Left ventricle myocardium inferior (tissue), 1 donor: Measurements from ENCODE around the gene RRAS. TPM values are rescaled to one million over a fixed set of nuclear protein-coding genes. Genes with fewer than 3 reads are reported as not detected.

ENCODE experiments used
- DNase-seq: peaks from one replicate; pipeline ENCODE4 v3.0.0-alpha.2; 2020
- H3K27ac ChIP-seq: fragments of 200-600 bp; replicated peaks from 2 replicates; pipeline ENCODE4 v1.8.0; 2021
- H3K27me3 ChIP-seq: fragments of 200-600 bp; 2 replicates; pipeline ENCODE4 v1.8.0; 2021; ENCODE audit warnings: low read depth
- H3K36me3 ChIP-seq: fragments of 200-600 bp; 2 replicates; pipeline ENCODE4 v1.8.0; 2021
- H3K4me1 ChIP-seq: fragments of 200-600 bp; 2 replicates; pipeline ENCODE4 v1.8.0; 2021
- H3K4me3 ChIP-seq: fragments of 200-600 bp; 2 replicates; pipeline ENCODE4 v1.8.0; 2021; ENCODE audit warnings: mild to moderate bottlenecking, moderate library complexity
- H3K9me3 ChIP-seq: fragments of 200-600 bp; replicated peaks from 2 replicates; pipeline ENCODE4 v1.8.0; 2021
- CTCF ChIP-seq: fragments of 200-600 bp; IDR thresholded peaks from 2 replicates; pipeline ENCODE4 v1.8.0; 2021; ENCODE audit warnings: antibody characterized with exemption, mild to moderate bottlenecking, borderline replicate concordance
- intact Hi-C: fragments of 100-400 bp; cut with micrococcal nuclease; formaldehyde crosslinking; loops from one replicate; pipeline ENCODE4 v1.11.0; 2022
- total RNA-seq: library from RNA; stranded (reverse); fragmentation: NEBNext Ultra II Directional; extraction: Animal tissue kit (Norgen Biotek cat#: 25700); gene quantifications from one replicate; pipeline ENCODE4 v1.2.1, GENCODE V29; 2021
- donor health status: DM: no; HTN: yes; CAD: no; lungs with severe emphysema.

Gene RRAS
- total RNA-seq, 1 donor from 2014 or later: 116 TPM

GRCh38 chr19:49601482-49602038 lies 38.4 kb downstream of the RRAS start:
- Histone ChIP-seq H3K27me3 (no peaks in the 10 kb centered on the region), H3K9me3 (no peaks in the 10 kb centered on the region), H3K36me3 (peaks cover 91% of the 10 kb centered on the region), H3K27ac (no peak overlapping the region), H3K4me3 (no peak overlapping the region), H3K4me1 (peaks cover 9% of the 10 kb centered on the region)
- TF ChIP-seq CTCF: no peak
- DNase-seq: no peak
- intact Hi-C loops: no loop called here

GRCh38 chr19:49599378-49600295 lies 40.3 kb downstream of the RRAS start:
- TF ChIP-seq CTCF: no peak
- no peak for DNase-seq
- H3K4me3 ChIP-seq: no peak overlapping the region
- peaks cover 98% of the 10 kb centered on the region for H3K36me3 ChIP-seq
- H3K4me1 ChIP-seq: peaks cover under 1% of the 10 kb centered on the region
- H3K27me3 ChIP-seq: no peaks in the 10 kb centered on the region
- H3K27ac ChIP-seq: no peak overlapping the region
- H3K9me3 ChIP-seq: no peaks in the 10 kb centered on the region
- intact Hi-C loops: no loop called here

GRCh38 chr19:49597703-49597974 lies 42.3 kb downstream of the RRAS start:
- Histone ChIP-seq H3K4me3 (no peak overlapping the region), H3K9me3 (no peaks in the 10 kb centered on the region), H3K36me3 (peaks cover 90% of the 10 kb centered on the region), H3K27ac (no peak overlapping the region), H3K4me1 (peaks cover 18% of the 10 kb centered on the region), H3K27me3 (no peaks in the 10 kb centered on the region)
- no peak for DNase-seq
- intact Hi-C loops: no loop called here
- no peak for TF ChIP-seq CTCF

GRCh38 chr19:49596954-49597702 lies 42.8 kb downstream of the RRAS start:
- Histone ChIP-seq H3K4me3 (no peak overlapping the region), H3K27ac (no peak overlapping the region), H3K27me3 (no peaks in the 10 kb centered on the region), H3K4me1 (peaks cover 23% of the 10 kb centered on the region), H3K9me3 (no peaks in the 10 kb centered on the region), H3K36me3 (peaks cover 85% of the 10 kb centered on the region)
- no peak for DNase-seq
- no peak for TF ChIP-seq CTCF
- intact Hi-C loops: no loop called here

GRCh38 chr19:49596407-49596806 lies 43.5 kb downstream of the RRAS start:
- DNase-seq: no peak
- peaks cover 30% of the 10 kb centered on the region for H3K4me1 ChIP-seq
- H3K36me3 ChIP-seq: peaks cover 77% of the 10 kb centered on the region
- intact Hi-C loops: no loop called here
- TF ChIP-seq CTCF: no peak
- H3K27ac ChIP-seq: no peak overlapping the region
- H3K4me3 ChIP-seq: no peak overlapping the region
- no peaks in the 10 kb centered on the region for H3K27me3 ChIP-seq
- no peaks in the 10 kb centered on the region for H3K9me3 ChIP-seq
